Large intestine (tissue), 3 donors: ENCODE results near the gene SLC16A6. TPM values are rescaled to one million over a fixed set of nuclear protein-coding genes. Genes with fewer than 3 reads are reported as not detected.

Experiments used
- DNase-seq, 2 donors: peaks; one replicate each; pipeline versions ENCODE4 v3.0.0 to v3.0.0-alpha.2; 2013
- H3K27ac ChIP-seq: one replicate; pipeline ENCODE4 v1.5.1; 2013; ENCODE audit warnings: low read length
- H3K27me3 ChIP-seq: 2 replicates; pipeline ENCODE4 v1.6.1; 2013; ENCODE audit warnings: low read length; ENCODE audit not compliant: control insufficient read depth, insufficient read depth
- H3K36me3 ChIP-seq: 2 replicates; pipeline ENCODE4 v1.6.1; 2013; ENCODE audit warnings: low read length; ENCODE audit not compliant: control insufficient read depth, insufficient read depth
- H3K4me1 ChIP-seq: one replicate; pipeline ENCODE4 v1.6.1; 2013; ENCODE audit warnings: low read length; ENCODE audit not compliant: control insufficient read depth, insufficient read depth
- H3K4me3 ChIP-seq: one replicate; pipeline ENCODE4 v1.5.1; 2013; ENCODE audit warnings: low read length
- H3K9me3 ChIP-seq: one replicate; pipeline ENCODE4 v1.6.1; 2013; ENCODE audit warnings: mild to moderate bottlenecking, low read depth, low read length, moderate library complexity; ENCODE audit not compliant: control insufficient read depth
- WGBS: methylation state at CpG from one replicate; pipeline ENCODE4 v1.1.5; 2013; ENCODE audit warnings: low lambda C conversion rate; ENCODE audit not compliant: insufficient coverage; 5-methylcytosine and 5-hydroxymethylcytosine counted together
- polyA plus RNA-seq: library from polyadenylated mRNA; unstranded; fragments of 120-200 nt; gene quantifications from one replicate; pipeline ENCODE4 v1.2.1, GENCODE V29; 2013

The SLC16A6 gene
- polyA plus RNA-seq, 1 donor: 0.27 TPM

GRCh38 chr17:68322630-68323029, 31.7 kb upstream of the SLC16A6 start:
- Histone ChIP-seq H3K36me3 (no peaks in the 10 kb centered on the region), H3K27me3 (no peaks in the 10 kb centered on the region), H3K9me3 (no peaks in the 10 kb centered on the region), H3K27ac (no peak overlapping the region), H3K4me1 (no peaks in the 10 kb centered on the region), H3K4me3 (no peak overlapping the region)
- 100% methylated on average over 2 of the region's 3 CpGs for WGBS
- no peak for DNase-seq

DNA sequence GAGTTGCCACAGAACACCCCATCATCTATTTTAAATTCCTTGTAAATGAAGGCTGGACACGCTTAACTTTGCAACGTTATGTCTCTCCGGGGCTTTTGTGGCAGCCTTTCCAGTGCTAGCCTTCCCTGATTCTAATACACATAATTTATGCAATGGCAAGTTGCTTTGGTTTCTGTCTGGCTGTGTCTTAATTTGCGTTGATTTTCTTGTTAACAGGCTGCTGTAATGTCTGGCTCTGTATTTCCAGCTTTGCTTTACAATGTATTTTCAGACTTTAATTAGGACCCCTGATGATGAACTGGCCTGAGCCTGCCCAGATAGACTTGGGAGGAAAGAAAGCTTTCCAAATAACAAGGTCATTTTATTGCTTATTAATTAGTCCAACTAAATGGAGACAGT, 30.6 kb upstream of the SLC16A6 start:
- no CpG with 5 or more reads among the region's 4 CpGs for WGBS

DNA sequence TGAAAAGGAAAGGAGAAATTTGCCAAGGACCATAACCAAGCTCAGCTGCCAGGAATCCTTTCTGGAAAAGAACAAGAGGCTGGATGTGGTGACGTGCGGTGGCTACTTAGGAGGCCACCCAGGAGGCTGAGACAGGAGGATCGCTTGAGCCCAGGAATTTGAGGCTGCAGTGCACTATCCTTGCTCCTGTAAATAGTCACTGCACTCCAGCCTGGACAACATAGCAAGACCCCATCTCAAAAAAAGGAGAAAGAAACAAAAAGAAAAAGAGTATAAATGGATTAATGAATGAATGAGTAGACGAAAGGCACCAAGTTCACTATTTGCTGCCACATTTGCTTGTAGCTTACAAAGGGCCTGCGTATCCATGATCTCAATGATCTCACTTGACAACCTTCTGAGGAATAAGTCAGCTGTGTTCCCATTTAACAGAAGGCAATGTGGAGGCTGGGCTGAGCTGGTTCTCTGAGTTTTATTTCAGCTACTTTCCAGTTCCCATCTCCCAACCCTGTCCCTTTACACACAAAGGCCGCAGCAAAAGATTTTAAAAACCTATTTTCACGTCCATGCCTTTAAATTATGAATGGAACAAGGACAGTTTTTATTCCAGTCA, 30.1 kb upstream of the SLC16A6 start:
- Histone ChIP-seq H3K36me3 (no peaks in the 10 kb centered on the region), H3K27me3 (peaks cover 2% of the 10 kb centered on the region), H3K9me3 (no peaks in the 10 kb centered on the region), H3K27ac (no peak overlapping the region), H3K4me3 (no peak overlapping the region), H3K4me1 (no peaks in the 10 kb centered on the region)
- DNase-seq: no peak
- no CpG with 5 or more reads among the region's 7 CpGs for WGBS

More for the DNA sequence above, 30.6 kb upstream of the SLC16A6 start:
- no peak for DNase-seq
- Histone ChIP-seq H3K4me3 (no peak overlapping the region), H3K27me3 (peaks cover 2% of the 10 kb centered on the region), H3K27ac (no peak overlapping the region), H3K4me1 (no peaks in the 10 kb centered on the region), H3K36me3 (no peaks in the 10 kb centered on the region), H3K9me3 (no peaks in the 10 kb centered on the region)

DNA sequence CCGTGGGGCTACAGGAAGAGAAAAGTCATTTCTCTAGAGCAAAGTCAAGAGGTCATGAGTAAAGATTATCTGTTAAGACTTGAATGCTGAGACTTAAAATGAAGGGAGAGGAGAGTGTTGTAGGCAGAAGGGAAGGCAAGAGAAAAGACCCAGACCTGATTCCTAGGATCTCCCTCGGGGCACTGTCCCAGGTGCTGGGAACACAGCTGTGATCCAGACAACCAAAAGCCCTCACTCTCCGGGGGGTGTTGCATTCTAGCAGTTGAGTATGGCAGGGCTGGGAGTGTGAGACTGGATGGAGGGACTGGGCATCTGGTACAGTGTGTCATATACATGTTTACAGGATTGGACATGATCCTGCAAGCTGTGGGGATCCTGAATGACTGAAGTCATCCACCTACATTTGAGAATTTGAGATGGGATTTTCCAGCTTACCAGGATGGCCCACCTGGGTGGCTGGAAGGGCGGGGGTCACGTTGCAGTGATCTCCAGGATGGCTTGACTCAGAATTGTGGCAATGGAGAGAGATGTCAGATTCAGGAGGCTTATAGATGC, 29.5 kb upstream of the SLC16A6 start:
- WGBS: no CpG with 5 or more reads among the region's 5 CpGs
- Histone ChIP-seq H3K9me3 (no peaks in the 10 kb centered on the region), H3K4me1 (no peaks in the 10 kb centered on the region), H3K27me3 (peaks cover 2% of the 10 kb centered on the region), H3K4me3 (no peak overlapping the region), H3K27ac (no peak overlapping the region), H3K36me3 (no peaks in the 10 kb centered on the region)
- no peak for DNase-seq

- no CpG with 5 or more reads among the region's 12 CpGs for WGBS
- no peaks in the 10 kb centered on the region for H3K36me3 ChIP-seq
Observed at GRCh38 chr17:68319410-68320162, 28.7 kb upstream of the SLC16A6 start.

DNA sequence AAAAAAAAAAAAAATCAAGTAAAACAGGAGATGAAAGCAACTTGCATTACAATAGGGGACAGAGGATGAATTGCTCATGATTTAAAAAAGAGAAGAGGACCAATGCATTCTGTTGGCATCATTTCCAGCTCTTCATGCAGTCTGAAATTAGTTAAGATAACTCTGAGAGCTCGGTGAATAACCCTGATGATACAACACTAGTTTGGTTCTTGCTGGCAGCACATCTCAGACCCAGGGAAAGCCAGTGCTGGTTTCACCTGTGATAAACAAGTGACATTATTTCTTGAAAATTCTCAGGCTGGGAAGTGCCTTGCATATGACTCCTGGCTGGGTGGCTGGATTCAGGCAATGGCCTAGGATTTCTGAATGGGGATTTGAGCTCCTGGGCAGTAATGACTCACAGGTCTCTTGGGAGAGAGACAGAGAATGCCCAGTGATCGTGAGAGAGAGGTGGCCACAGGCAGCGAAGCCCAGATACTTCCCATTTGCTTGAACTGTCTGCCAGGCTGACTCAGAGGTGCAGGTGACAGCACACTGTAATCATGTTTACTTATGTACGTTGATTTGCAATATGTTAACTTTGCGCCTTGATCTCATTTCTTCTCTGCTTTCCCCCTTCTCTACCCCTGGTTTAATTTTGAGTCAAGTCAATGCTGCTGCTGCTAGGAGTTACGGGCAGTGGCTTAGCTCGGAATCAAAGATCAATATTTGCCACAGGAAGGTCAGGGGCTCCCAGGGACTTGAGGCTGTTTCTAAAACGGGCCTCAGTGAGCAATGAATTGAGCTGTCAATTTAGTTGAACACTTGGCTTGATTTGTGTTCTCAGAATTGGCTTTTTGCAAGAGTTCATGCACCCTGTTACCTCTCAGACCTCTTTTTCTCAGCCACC, 27.4 kb upstream of the SLC16A6 start:
- no CpG with 5 or more reads among the region's 8 CpGs for WGBS
- H3K27me3 ChIP-seq: peaks cover 2% of the 10 kb centered on the region
- DNase-seq: no peak
- no peaks in the 10 kb centered on the region for H3K4me1 ChIP-seq
- no peak overlapping the region for H3K4me3 ChIP-seq
- H3K9me3 ChIP-seq: no peaks in the 10 kb centered on the region
- H3K27ac ChIP-seq: no peak overlapping the region
- H3K36me3 ChIP-seq: no peaks in the 10 kb centered on the region

More at GRCh38 chr17:68319410-68320162, 28.7 kb upstream of the SLC16A6 start:
- H3K4me1 ChIP-seq: no peaks in the 10 kb centered on the region
- H3K27me3 ChIP-seq: peaks cover 2% of the 10 kb centered on the region
- no peak overlapping the region for H3K4me3 ChIP-seq
- H3K27ac ChIP-seq: no peak overlapping the region
- no peaks in the 10 kb centered on the region for H3K9me3 ChIP-seq
- DNase-seq: no peak

- WGBS: no CpG with 5 or more reads among the region's 6 CpGs
- no peak for DNase-seq
- H3K4me1 ChIP-seq: no peaks in the 10 kb centered on the region
- H3K27me3 ChIP-seq: peaks cover 2% of the 10 kb centered on the region
- no peaks in the 10 kb centered on the region for H3K36me3 ChIP-seq
- H3K4me3 ChIP-seq: no peak overlapping the region
- H3K9me3 ChIP-seq: no peaks in the 10 kb centered on the region
- no peak overlapping the region for H3K27ac ChIP-seq
Observed at GRCh38 chr17:68317458-68317857, 26.5 kb upstream of the SLC16A6 start.

DNA sequence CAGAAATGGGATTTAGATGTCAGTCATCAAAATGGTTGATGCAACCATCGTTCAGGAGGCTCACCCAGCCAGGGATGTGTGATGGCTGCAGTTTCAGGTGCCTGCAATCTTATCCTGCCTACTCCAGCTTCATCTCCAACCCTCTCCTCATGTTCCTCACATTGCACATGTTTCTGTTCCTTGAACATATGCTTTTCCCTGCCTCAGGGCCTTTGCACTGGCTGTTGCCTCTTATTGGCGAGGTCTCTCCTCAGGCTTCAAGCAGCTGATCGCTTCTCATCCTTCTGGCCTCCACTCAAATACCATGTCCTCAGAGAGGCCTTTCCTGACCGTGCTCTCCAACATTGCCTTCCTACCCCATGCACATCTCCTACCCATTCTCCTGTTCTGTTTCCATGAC, 25.0 kb upstream of the SLC16A6 start:
- Histone ChIP-seq H3K9me3 (no peaks in the 10 kb centered on the region), H3K4me3 (no peak overlapping the region), H3K4me1 (no peaks in the 10 kb centered on the region), H3K36me3 (no peaks in the 10 kb centered on the region), H3K27ac (no peak overlapping the region), H3K27me3 (peaks cover 2% of the 10 kb centered on the region)
- DNase-seq: no peak
- 67% methylated on average over 1 of the region's 4 CpGs for WGBS

DNA sequence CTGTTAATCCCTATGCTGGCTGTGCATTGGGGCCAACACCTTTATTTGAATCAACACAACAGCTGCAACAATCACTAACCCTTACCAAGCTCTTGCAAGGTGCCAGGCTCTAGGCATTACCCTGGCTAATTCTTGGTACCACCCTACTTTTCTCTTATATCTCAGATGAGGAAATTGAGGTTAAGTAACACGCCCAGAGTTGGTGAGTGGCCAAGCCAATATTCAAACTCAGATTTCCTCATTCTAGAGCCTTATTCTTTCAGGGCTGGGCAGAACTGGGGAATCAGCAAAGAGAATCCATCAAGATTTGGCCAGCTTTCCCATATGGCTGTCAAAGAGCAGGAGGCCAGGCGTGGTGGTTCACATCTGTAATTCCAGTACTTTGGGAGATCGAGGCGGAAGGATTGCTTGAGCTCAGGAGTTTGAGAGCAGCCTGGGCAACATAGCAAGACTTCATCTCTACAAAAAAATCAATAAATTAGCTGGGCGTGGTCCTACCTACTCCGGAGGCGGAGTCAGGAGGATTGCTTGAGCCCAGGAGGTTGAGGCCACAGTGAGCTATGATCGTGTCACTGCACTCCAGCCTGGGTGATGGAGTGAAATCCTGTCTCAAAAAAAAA, 24.1 kb upstream of the SLC16A6 start:
- Histone ChIP-seq H3K27me3 (peaks cover 2% of the 10 kb centered on the region), H3K36me3 (no peaks in the 10 kb centered on the region), H3K9me3 (no peaks in the 10 kb centered on the region), H3K4me1 (no peaks in the 10 kb centered on the region), H3K4me3 (no peak overlapping the region), H3K27ac (no peak overlapping the region)
- DNase-seq: no peak
- no CpG with 5 or more reads among the region's 8 CpGs for WGBS

- H3K4me1 ChIP-seq: no peaks in the 10 kb centered on the region
- no peaks in the 10 kb centered on the region for H3K9me3 ChIP-seq
- H3K27ac ChIP-seq: no peak overlapping the region
- DNase-seq: no peak
- H3K27me3 ChIP-seq: no peaks in the 10 kb centered on the region
- no peak overlapping the region for H3K4me3 ChIP-seq
- WGBS: 100% methylated on average over 1 of the region's 8 CpGs
- H3K36me3 ChIP-seq: no peaks in the 10 kb centered on the region
Observed at GRCh38 chr17:68310152-68310551, 19.2 kb upstream of the SLC16A6 start.
